Ectodermal cell (in vitro differentiated cells): ENCODE data around the gene NCOA4.
"Not testable (repeated sequence)": the region's sequence is repeated elsewhere in the genome, so short reads cannot be mapped to it uniquely, and the experiment has no call there.

Experiments used
- H3K27ac ChIP-seq: 2 replicates; pipeline ENCODE4 v1.7.0; 2013; ENCODE audit warnings: mild to moderate bottlenecking, low read depth, low read length; ENCODE audit not compliant: insufficient read depth, poor library complexity, severe bottlenecking
- H3K27me3 ChIP-seq: 2 replicates; pipeline ENCODE4 v1.7.0; 2013; ENCODE audit warnings: mild to moderate bottlenecking, low read length; ENCODE audit not compliant: insufficient read depth, control insufficient read depth, poor library complexity, severe bottlenecking
- H3K36me3 ChIP-seq: one replicate; pipeline ENCODE4 v1.7.0; 2013; ENCODE audit warnings: low read length; ENCODE audit not compliant: control insufficient read depth, insufficient read depth
- H3K4me1 ChIP-seq: one replicate; pipeline ENCODE4 v1.7.0; 2013; ENCODE audit warnings: low read length; ENCODE audit not compliant: control insufficient read depth, insufficient read depth
- H3K4me3 ChIP-seq: 2 replicates; pipeline ENCODE4 v1.7.0; 2013; ENCODE audit warnings: low read depth, low read length, control low read depth; ENCODE audit not compliant: insufficient read depth
- H3K9me3 ChIP-seq: 2 replicates; pipeline ENCODE4 v1.7.0; 2013; ENCODE audit warnings: mild to moderate bottlenecking, low read length, moderate library complexity; ENCODE audit not compliant: control insufficient read depth
- WGBS, 2 experiments: methylation state at CpG; one replicate each; pipeline ENCODE4 v1.1.7; 2013; ENCODE audit warnings: missing lambda C conversion rate in 2 of 2; 5-methylcytosine and 5-hydroxymethylcytosine counted together

The NCOA4 gene

GRCh38 chr10:45957928-45958327 is 72.5 kb downstream of the NCOA4 start:
- H3K27me3 ChIP-seq, H3K4me3 ChIP-seq, H3K36me3 ChIP-seq, H3K27ac ChIP-seq, H3K4me1 ChIP-seq, H3K9me3 ChIP-seq: not testable (repeated sequence)
- 94 to 95% methylated on average over 5 of the region's 6 CpGs for WGBS, 2 experiments

GRCh38 chr10:45956634-45957033 is 73.8 kb downstream of the NCOA4 start:
- WGBS, 2 experiments, result no CpG with 5 or more reads among the region's 6 CpGs
- H3K27me3 ChIP-seq, H3K4me1 ChIP-seq, H3K36me3 ChIP-seq, H3K4me3 ChIP-seq, H3K9me3 ChIP-seq, H3K27ac ChIP-seq: not testable (repeated sequence)
